ENCODE measurements around the gene RIT2. TPM values are rescaled to one million over a fixed set of nuclear protein-coding genes. Genes with fewer than 3 reads are reported as not detected.

RIT2 gene
- total and polyA plus RNA-seq, 10 donors = not detected

- no peak overlapping the region for H3K27ac ChIP-seq
Observed at GRCh38 chr18:42780171-42780570, 335.3 kb downstream of the RIT2 start.

GRCh38 chr18:42778445-42779042 lies 336.9 kb downstream of the RIT2 start:
- H3K9me3 ChIP-seq = no peaks in the 10 kb centered on the region
- H3K27ac ChIP-seq = no peak overlapping the region
- H3K27me3 ChIP-seq (replicated peaks in 1 of 7) = no peaks in the 10 kb centered on the region
- no peaks in the 10 kb centered on the region for H3K36me3 ChIP-seq
- H3K4me3 ChIP-seq = no peak overlapping the region
- intact Hi-C loops (cut with DNase I; ENCODE audit: low total_unique reads) = no loop called here
- no peak for DNase-seq
- TF ChIP-seq POLR2AphosphoS5 (IDR thresholded peaks at IDR 0.05) (no peak), POLR2A (IDR thresholded peaks at IDR 0.05) (no peak), CTCF (IDR thresholded peaks at IDR 0.05 in 8 of 11, conservative IDR thresholded peaks at IDR 0.05 in 3 of 11) (no peak)
- 45 to 66% (median 54%) methylated on average over 4 of the region's 4 CpGs for WGBS, 5 donors
- no peaks in the 10 kb centered on the region for H3K4me1 ChIP-seq

More at GRCh38 chr18:42780171-42780570, 335.3 kb downstream of the RIT2 start:
- H3K9me3 ChIP-seq = no peaks in the 10 kb centered on the region
- no peak for TF ChIP-seq CTCF (IDR thresholded peaks at IDR 0.05 in 8 of 11, conservative IDR thresholded peaks at IDR 0.05 in 3 of 11)
- TF ChIP-seq POLR2AphosphoS5 (IDR thresholded peaks at IDR 0.05) = no peak
- TF ChIP-seq POLR2A (IDR thresholded peaks at IDR 0.05) = no peak
- no peak overlapping the region for H3K4me3 ChIP-seq
- intact Hi-C loops (cut with DNase I; ENCODE audit: low total_unique reads) = no loop called here
- no peaks in the 10 kb centered on the region for H3K4me1 ChIP-seq
- no peak for DNase-seq
- no peaks in the 10 kb centered on the region for H3K36me3 ChIP-seq
- no peaks in the 10 kb centered on the region for H3K27me3 ChIP-seq (replicated peaks in 1 of 7)

GRCh38 chr18:42778024-42778423 lies 337.5 kb downstream of the RIT2 start:
- no peaks in the 10 kb centered on the region for H3K4me1 ChIP-seq
- H3K4me3 ChIP-seq = no peak overlapping the region
- H3K36me3 ChIP-seq = no peaks in the 10 kb centered on the region
- H3K9me3 ChIP-seq = no peaks in the 10 kb centered on the region
- H3K27ac ChIP-seq = no peak overlapping the region
- DNase-seq = no peak
- no peaks in the 10 kb centered on the region for H3K27me3 ChIP-seq (replicated peaks in 1 of 7)
- intact Hi-C loops (cut with DNase I; ENCODE audit: low total_unique reads) = no loop called here
- TF ChIP-seq CTCF (IDR thresholded peaks at IDR 0.05 in 8 of 11, conservative IDR thresholded peaks at IDR 0.05 in 3 of 11) = no peak
- TF ChIP-seq POLR2AphosphoS5 (IDR thresholded peaks at IDR 0.05) = no peak
- no peak for TF ChIP-seq POLR2A (IDR thresholded peaks at IDR 0.05)

GRCh38 chr18:42773870-42774269 lies 341.6 kb downstream of the RIT2 start:
- Histone ChIP-seq H3K4me1 (no peaks in the 10 kb centered on the region), H3K36me3 (no peaks in the 10 kb centered on the region), H3K4me3 (no peak overlapping the region), H3K9me3 (peaks cover 0 to 3% (median 0%) of the 10 kb centered on the region in 8 donors), H3K27me3 (replicated peaks in 1 of 7) (no peaks in the 10 kb centered on the region), H3K27ac (no peak overlapping the region)
- intact Hi-C loops (cut with DNase I; ENCODE audit: low total_unique reads) = no loop called here
- TF ChIP-seq POLR2A (IDR thresholded peaks at IDR 0.05) (no peak), POLR2AphosphoS5 (IDR thresholded peaks at IDR 0.05) (no peak), CTCF (IDR thresholded peaks at IDR 0.05 in 8 of 11, conservative IDR thresholded peaks at IDR 0.05 in 3 of 11) (no peak)
- DNase-seq = no peak
- 6 to 16% (median 9%) methylated on average over 1 of the region's 1 CpG for WGBS, 5 donors

Measured in spleen (tissue), 11 donors.